Mononuclear cell (primary cell): ENCODE data around the gene SLC28A1. TPM values are rescaled to one million over a fixed set of nuclear protein-coding genes. Genes with fewer than 3 reads are reported as not detected.

Experiments
- H3K27me3 ChIP-seq: 2 replicates; pipeline ENCODE4 v1.6.0; 2011; ENCODE audit warnings: low read length, control low read depth; ENCODE audit not compliant: insufficient read depth
- H3K4me1 ChIP-seq: 2 replicates; pipeline ENCODE4 v1.5.1; 2011; ENCODE audit warnings: mild to moderate bottlenecking, low read length, control low read depth; ENCODE audit not compliant: insufficient read depth
- H3K4me3 ChIP-seq: 2 replicates; pipeline ENCODE4 v1.5.1; 2011; ENCODE audit warnings: mild to moderate bottlenecking, low read length, moderate library complexity
- H3K9me3 ChIP-seq: 2 replicates; pipeline ENCODE4 v1.5.1; 2011; ENCODE audit warnings: low read depth, mild to moderate bottlenecking, control low read depth, low read length
- total RNA-seq: library from RNA; depleted of rRNA; stranded (reverse); fragments of >200 nt; gene quantifications from one replicate; pipeline ENCODE4 v1.2.3, GENCODE V29; 2012

The SLC28A1 gene
- total RNA-seq, 1 donor: not detected

GRCh38 chr15:84946772-84947489, 62.5 kb downstream of the SLC28A1 start:
- Histone ChIP-seq H3K27me3 (no peaks in the 10 kb centered on the region), H3K9me3 (no peaks in the 10 kb centered on the region), H3K4me1 (no peaks in the 10 kb centered on the region), H3K4me3 (no peak overlapping the region)

- Histone ChIP-seq H3K4me1 (no peaks in the 10 kb centered on the region), H3K27me3 (no peaks in the 10 kb centered on the region), H3K9me3 (no peaks in the 10 kb centered on the region), H3K4me3 (no peak overlapping the region)
Measured at GRCh38 chr15:84947947-84948830, 63.7 kb downstream of the SLC28A1 start.

GRCh38 chr15:84949043-84949442, 64.6 kb downstream of the SLC28A1 start:
- Histone ChIP-seq H3K9me3 (no peaks in the 10 kb centered on the region), H3K27me3 (no peaks in the 10 kb centered on the region), H3K4me3 (no peak overlapping the region), H3K4me1 (no peaks in the 10 kb centered on the region)

GRCh38 chr15:84949845-84950569, 65.5 kb downstream of the SLC28A1 start:
- Histone ChIP-seq H3K4me1 (no peaks in the 10 kb centered on the region), H3K9me3 (no peaks in the 10 kb centered on the region), H3K27me3 (no peaks in the 10 kb centered on the region), H3K4me3 (no peak overlapping the region)

GRCh38 chr15:84950570-84951111, 66.2 kb downstream of the SLC28A1 start:
- Histone ChIP-seq H3K27me3 (no peaks in the 10 kb centered on the region), H3K4me1 (peaks cover 4% of the 10 kb centered on the region), H3K9me3 (no peaks in the 10 kb centered on the region), H3K4me3 (no peak overlapping the region)

GRCh38 chr15:84951736-84952135, 67.3 kb downstream of the SLC28A1 start:
- Histone ChIP-seq H3K27me3 (no peaks in the 10 kb centered on the region), H3K9me3 (no peaks in the 10 kb centered on the region), H3K4me1 (peaks cover 5% of the 10 kb centered on the region), H3K4me3 (no peak overlapping the region)

- Histone ChIP-seq H3K4me3 (no peak overlapping the region), H3K9me3 (no peaks in the 10 kb centered on the region), H3K4me1 (peaks cover 5% of the 10 kb centered on the region), H3K27me3 (no peaks in the 10 kb centered on the region)
Measured at GRCh38 chr15:84953136-84953535, 68.7 kb downstream of the SLC28A1 start.

- H3K4me3 ChIP-seq: no peak overlapping the region
- no peaks in the 10 kb centered on the region for H3K9me3 ChIP-seq
- H3K27me3 ChIP-seq: no peaks in the 10 kb centered on the region
- peaks cover 5% of the 10 kb centered on the region for H3K4me1 ChIP-seq
Measured at GRCh38 chr15:84953726-84954125, 69.3 kb downstream of the SLC28A1 start.

GRCh38 chr15:84955089-84955848, 70.8 kb downstream of the SLC28A1 start:
- no peaks in the 10 kb centered on the region for H3K9me3 ChIP-seq
- no peaks in the 10 kb centered on the region for H3K27me3 ChIP-seq
- peaks cover 18% of the 10 kb centered on the region for H3K4me1 ChIP-seq
- H3K4me3 ChIP-seq: no peak overlapping the region

GRCh38 chr15:84956199-84956598, 71.7 kb downstream of the SLC28A1 start:
- no peaks in the 10 kb centered on the region for H3K9me3 ChIP-seq
- no peak overlapping the region for H3K4me3 ChIP-seq
- H3K4me1 ChIP-seq: peaks cover 19% of the 10 kb centered on the region
- H3K27me3 ChIP-seq: no peaks in the 10 kb centered on the region

GRCh38 chr15:84960391-84961113, 76.1 kb downstream of the SLC28A1 start:
- H3K27me3 ChIP-seq: no peaks in the 10 kb centered on the region
- no peaks in the 10 kb centered on the region for H3K9me3 ChIP-seq
- no peak overlapping the region for H3K4me3 ChIP-seq
- H3K4me1 ChIP-seq: peaks cover 17% of the 10 kb centered on the region

GRCh38 chr15:84961114-84961452, 76.6 kb downstream of the SLC28A1 start:
- no peak overlapping the region for H3K4me3 ChIP-seq
- H3K27me3 ChIP-seq: no peaks in the 10 kb centered on the region
- no peaks in the 10 kb centered on the region for H3K9me3 ChIP-seq
- H3K4me1 ChIP-seq: peaks cover 14% of the 10 kb centered on the region

GRCh38 chr15:84961707-84962106, 77.2 kb downstream of the SLC28A1 start:
- Histone ChIP-seq H3K4me3 (no peak overlapping the region), H3K4me1 (peaks cover 14% of the 10 kb centered on the region), H3K9me3 (no peaks in the 10 kb centered on the region), H3K27me3 (no peaks in the 10 kb centered on the region)

GRCh38 chr15:84962955-84963354, 78.5 kb downstream of the SLC28A1 start:
- no peaks in the 10 kb centered on the region for H3K27me3 ChIP-seq
- H3K4me3 ChIP-seq: no peak overlapping the region
- H3K9me3 ChIP-seq: no peaks in the 10 kb centered on the region
- H3K4me1 ChIP-seq: peaks cover 14% of the 10 kb centered on the region
